HG03378 (cell line): ENCODE results near the gene DPP6.
"Not testable (repeated sequence)": the region's sequence is repeated elsewhere in the genome, so short reads cannot be mapped to it uniquely, and the experiment has no call there.

ENCODE experiments used
- ATAC-seq: cut with Tn5 transposase; IDR thresholded peaks from one replicate; pipeline ENCODE4 v1.9.1; 2021; ENCODE audit warnings: mild to moderate bottlenecking, moderate library complexity; ENCODE audit not compliant: unreplicated experiment

DPP6 gene

DNA sequence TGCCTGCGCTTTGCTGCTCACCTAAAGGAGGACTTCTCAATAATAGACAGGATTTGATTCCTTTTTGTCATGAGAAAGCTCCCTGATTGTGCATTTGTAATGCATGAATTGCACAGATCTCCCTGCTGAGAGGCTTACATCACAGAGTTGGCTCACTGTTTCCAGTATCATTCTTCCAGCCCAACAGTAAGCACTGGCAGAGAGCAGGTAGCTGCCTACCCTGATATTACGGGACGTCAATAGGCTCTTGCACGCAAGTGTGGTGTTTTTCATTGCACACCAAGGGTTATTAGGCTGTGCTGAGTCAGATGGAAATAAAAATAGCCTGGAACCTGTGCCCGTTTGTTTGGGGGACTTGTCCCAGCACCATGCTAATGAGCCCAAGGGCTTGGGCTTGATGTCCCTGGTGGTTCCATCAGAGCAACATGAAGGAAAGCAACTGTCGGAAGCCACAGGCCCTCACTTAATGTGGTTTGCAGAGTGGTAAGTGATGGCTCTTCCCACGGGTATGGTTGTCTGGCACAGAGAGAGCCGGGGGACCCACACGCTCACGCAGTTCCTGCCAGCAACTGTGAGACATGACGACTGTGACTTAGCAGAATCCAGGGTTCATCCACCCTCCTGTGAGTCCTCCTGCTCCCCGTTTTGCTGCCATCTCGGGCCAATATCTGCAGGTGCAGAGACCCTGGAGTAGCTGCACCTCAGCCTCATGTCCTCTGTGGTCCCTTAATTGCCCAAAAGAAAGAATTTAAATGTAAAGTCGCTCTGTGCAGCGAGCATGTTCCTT lies 20.4 kb downstream of the DPP6 start:
- ATAC-seq: not testable (repeated sequence)

DNA sequence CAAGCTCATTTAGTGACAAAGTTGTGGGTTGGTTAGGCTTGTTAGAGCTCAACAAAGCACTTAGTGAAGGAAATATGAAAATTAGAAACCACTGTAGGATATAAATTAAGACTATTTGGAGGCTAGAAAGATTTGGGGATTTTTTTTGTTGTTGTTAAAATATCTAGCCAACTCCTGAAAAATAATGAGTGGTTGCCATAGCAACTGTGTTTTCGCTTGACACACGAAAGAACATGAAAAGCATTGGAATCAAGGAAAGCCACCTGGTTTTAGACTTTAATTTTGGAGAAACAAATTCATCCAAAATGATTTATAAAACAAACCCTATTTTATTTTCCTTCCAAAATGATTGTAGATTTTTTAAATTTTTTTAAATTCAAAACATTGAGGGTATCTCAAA lies 26.3 kb downstream of the DPP6 start:
- ATAC-seq: not testable (repeated sequence)

DNA sequence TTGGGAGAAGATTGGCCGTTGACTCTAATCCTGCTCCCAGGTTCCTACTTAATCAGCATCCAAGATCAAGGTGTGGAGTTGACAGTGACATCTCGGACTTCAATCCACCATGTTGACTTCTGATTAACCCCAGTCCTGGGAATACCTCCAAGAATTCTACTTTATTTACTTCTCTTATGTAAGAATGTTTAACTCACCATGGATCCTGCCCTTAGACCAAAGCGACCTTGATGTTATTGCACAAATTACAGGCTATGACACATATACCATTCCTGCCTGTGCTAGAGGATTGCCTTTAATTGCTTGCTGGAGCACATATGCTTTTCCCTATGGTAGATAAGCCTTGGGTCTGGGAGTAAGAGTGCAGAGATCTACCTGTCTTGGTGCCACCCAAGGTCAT lies 28.1 kb downstream of the DPP6 start:
- not testable (repeated sequence) for ATAC-seq

DNA sequence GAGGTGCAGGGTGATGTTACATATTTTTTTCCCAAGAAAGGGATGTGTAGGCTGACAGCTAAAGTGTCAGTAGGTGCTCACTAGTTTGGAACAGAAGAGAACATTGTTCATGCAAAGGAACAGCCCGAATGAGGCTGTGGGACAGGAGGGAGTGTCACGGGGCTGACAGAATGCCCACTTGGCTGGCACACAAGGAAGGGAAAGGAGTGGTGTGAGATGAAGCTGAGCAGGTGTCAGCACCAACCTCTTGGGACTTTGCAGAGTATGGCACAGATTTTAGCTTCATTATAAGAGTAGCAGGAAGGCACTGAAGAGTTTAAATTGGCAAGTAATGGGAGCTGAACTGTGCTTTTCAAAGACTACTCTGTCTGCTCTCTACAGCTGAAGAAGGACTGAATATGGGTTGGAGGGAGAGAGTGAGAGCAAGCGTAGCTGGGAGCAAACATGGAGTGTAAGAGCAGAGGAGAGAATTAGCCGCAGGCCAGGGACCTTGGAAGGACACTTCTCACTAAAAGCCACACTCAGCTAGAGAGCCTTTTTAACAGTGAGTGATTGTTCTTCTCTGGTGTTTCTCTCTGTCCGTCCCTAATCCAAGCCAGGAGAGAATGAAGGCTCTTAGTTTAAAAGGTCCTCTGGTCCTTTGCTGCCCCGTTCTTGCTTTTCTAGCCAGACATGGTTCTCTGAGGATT lies 35.0 kb downstream of the DPP6 start:
- not testable (repeated sequence) for ATAC-seq

DNA sequence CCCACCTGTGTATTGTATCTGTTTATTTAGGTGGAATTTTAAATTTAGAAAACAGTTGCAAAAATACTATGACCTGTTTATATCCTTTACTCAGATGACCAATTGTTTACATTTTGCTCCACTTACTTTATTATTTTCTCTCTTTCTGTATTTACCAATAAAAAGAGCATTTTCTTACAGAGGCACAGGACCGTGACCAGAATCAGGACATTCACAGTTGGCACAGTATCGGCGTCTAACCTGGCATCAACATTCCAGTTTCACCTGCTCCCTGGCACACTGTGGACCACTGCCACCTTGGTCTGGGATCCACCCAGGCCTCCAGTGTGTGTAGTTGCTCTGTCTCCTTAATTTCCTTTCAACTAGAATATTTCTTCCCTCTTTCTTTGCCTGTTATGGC lies 39.9 kb downstream of the DPP6 start:
- ATAC-seq: not testable (repeated sequence)

DNA sequence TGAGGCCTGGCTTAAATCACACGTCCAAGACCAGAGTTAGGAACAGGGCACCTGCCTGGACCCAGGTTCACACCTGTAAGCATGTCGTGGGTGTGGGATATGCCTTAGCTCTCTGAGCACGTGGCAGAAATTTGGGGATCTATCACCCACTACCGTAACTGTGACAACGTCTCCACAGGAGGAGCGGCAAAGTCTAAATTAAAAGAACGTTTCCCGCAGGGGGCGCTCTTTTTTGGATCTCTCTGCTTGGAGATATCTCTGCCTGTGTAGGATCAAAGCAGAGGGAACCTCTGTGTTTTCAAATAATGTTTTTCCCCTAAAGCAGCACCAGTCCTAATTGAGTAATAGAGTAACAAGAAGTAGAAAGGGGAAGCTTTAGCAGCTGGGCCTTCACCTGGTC lies 43.0 kb downstream of the DPP6 start:
- ATAC-seq: not testable (repeated sequence)

DNA sequence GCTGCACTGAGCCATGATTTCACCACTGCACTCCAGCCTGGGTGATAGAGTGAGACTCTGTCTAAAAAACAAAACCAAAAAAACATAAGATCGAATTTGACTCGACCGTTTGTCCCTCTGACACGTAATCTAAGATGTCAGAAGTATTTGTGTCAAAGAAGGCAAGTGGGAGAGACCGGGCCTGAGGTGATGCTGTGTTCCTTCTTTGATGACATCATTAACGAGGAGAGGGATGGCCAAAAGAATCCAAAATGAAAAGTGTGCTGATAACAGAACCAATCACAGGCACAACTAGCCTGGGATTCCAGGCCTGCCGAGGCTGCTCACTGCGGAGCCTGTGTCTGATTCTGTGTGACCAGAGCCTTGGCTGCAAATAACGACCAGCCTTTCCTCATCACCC lies 52.9 kb downstream of the DPP6 start:
- ATAC-seq: not testable (repeated sequence)

DNA sequence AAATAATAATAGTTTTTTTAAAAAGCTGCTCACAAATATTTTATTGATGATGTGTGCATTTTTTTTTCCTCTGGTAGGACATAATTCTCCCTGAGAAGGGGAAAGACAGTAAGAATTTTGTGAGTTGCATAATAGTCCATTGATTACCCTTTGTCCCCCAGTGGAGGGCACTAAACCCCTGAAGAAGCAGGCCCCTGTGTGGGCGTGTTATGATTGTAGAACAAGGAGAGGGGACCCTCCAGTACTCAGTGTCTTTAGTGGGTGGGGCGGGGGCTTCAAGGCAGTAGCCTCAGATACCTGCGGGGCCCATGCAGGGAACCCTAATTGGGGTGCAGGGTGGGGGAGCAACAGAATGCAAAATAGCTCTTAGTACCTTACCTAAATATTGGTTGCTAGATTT lies 57.4 kb downstream of the DPP6 start:
- not testable (repeated sequence) for ATAC-seq

DNA sequence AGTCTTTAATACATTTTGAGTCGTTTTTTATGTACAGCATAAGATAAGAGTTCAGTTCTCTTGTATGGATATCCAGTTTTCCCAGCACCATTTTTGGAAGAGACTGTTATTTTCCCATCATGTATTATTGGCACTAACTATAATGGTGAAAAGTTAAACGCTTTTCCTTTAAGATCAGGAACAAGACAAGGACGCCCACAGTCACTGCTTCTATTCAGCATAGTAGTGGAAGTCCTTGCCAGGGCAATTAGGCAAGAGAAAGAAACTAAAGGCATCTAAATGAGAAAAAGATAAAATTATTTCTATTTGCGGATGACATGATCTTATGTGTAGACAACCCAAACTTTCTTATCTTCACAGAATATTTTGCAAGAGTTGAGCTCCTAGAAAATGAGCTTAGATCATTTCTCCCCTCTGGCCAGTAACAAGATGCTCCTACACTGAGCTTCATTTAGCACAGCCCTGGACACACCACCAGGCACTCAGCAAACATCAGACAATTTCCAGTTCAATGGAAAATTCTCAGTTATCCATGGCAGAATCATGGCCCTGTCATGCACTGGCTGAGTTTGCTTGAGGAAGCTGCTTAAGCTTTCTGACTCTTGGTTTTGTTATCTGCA lies 61.6 kb downstream of the DPP6 start:
- ATAC-seq: not testable (repeated sequence)

DNA sequence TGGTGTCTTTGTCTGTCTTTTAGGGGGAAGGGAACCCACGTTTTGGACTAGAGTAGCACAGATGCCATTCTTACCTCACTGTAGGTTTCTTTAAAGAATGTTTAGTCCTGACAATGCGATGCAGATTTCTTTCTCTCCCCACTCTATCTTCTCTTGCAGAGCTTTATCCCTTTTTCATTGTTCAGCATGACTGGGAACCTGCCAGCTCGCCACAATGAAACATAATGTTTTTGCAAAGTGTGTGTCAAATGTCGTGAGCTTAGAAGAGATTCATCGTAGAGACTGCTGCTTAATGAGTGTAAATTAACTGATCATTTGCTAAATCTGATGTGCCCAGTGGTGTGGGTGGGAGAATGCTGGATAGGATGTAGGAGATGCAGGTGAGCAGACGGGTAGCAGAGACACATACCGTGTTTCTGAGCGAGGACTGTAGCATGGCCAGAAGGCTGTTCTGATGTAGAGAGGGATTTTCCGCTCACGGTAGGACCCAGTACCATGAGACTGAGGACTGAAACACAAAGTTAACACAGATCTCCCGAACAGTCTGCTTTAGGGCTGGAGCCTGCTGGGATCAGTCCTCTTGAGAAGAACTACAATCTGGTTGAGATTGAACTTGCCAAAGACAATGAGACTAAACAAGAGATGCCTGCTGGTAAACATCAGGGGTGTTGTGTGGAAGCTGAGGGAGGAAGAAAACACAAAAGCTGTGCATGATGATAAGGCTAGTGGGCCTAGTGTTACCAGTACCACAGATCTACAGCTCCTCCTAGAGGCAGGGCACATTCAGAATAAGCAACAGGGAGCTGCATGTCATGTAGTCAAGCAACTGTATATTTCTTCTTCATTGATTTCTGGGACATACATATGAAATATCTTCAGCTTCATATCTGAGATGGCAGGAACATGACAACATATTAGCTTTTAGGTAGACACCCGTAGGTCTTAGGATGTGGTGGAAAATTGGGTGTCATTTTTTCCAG lies 65.5 kb downstream of the DPP6 start:
- not testable (repeated sequence) for ATAC-seq

DNA sequence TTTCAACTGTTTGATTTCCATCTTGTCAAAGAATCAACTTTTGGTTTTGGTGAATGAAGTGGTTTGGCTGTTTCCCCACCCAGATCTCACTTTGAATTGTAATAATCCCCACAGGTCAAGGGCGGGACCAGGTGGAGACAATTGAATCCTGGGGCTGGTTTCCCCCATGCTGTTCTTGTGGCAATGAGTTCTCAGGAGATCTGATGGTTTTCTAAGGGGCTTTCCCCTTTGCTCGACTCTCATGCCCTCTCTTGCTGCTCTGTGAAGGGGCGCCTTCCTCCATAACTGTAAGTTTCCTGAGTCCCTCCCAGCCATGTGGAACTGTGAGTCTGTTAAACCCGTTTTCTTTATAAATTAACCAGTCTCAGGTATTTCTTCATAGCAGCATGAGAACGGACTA lies 68.6 kb downstream of the DPP6 start:
- not testable (repeated sequence) for ATAC-seq

DNA sequence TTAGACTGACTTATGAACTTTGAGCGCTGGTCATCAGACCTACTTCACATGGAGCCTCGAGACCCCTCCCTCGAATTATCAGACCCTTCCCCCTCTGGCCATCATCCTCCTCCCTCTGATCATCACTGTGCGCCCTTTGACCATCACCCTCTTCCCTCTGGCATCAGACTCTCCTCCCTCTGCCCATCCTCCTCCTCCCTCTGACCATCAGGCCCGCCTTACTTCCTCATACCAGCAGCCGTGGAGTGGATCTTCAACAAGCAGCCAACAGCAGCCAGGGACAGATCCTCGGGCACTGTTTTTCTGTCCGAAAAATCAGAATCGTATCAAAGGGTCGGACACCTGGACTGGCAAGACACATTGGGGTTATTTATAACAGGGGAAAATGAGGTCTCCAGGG lies 70.5 kb downstream of the DPP6 start:
- ATAC-seq: not testable (repeated sequence)

DNA sequence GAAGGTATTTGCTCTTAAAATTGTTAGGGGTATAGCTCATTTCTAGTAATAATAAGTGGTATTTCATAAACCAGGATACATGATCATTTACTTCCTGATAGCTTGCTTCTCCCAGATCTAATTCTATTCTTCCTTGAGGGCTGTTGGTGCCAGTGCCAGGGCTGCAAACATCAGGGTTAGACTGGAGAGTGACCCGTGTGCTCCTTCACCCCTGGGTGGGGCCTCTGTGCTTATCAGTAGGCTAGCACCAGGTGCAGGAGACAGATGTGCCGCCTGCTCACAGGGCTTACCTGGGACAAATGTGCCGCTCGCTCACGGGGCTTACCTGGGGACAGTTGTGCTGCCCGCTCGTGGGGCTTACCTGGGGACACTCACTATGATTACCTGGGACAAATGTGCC lies 71.2 kb downstream of the DPP6 start:
- ATAC-seq: not testable (repeated sequence)

DNA sequence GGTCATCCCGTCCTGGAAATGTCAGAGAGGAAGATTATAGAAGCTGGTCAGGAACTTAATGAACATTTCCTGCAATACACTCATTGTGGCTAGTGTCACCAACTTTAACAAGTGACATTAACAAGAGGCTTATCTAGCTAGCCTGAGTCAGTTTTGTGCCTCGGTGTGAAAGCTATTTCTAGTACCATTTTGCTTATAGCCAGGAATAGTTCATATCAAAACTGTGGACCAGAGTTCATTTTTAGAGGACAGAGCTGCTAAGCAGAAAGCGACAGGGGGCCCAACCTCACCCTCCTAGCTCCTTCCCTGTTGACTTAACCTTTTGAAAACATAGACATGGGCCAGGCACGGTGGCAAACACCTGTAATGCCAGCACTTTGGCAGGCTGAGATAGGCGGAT lies 76.9 kb downstream of the DPP6 start:
- not testable (repeated sequence) for ATAC-seq

DNA sequence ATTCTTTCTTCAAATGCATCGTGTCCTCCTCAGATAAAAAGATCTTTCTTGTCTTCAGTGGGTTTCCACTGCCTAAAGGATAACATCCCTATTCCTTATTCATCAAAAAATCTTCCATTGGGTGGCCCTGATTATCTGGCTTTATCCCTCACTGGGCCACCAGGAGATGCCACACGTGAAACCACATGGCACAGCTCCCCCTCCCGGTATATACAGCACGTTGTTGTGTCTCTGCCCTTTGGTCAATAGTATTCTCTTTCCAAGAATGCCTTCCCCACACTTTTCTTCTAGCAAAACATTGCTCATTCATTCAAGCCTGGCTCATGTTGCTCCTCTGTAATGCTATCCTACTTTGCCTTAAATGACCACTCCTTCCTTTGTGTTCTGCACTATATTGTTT lies 80.4 kb downstream of the DPP6 start:
- ATAC-seq: not testable (repeated sequence)

DNA sequence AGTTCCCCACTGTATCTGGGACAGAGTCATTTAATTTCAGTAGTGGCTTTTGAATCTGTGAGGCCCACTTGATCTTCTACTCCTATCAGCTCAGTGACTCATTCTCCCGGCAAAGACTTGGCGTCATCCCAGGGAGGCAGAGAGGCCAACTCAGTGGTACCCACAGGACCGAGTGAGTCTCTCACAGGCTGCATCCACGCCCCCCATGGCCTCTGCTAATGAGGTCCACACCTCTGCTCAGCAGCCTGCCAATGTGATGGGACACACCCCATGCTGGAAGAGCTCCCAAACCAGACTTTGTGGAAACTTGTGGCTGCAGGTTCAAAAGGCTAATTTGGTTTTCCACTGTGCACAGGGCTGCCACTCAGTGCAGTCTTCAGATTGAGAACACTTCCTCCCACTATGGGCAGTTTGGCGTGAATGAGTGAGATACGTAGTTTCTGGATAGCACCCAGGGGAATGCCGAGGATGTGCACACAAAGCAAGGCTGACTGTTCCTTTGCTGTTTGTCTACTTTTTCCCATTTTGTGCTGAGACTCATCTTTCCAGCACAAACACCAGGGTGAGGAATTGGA lies 81.6 kb downstream of the DPP6 start:
- not testable (repeated sequence) for ATAC-seq

DNA sequence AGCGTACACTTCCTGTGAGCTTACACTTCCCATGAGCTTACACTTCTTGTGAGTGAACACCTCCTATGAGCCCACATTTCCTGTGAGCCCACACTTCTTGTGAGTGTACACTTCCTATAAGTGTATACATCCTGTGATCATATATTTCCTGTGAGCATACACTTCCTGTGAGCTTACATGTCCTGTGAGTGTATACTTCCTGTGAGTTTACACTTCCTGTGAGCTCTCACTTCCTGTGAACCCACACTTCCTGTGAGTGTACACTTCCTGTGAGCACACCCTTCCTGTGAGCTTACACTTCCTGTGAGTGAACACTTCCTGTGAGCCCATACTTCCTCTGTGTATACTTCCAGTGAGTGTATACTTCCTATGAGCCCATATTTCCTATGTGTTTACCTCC lies 82.5 kb downstream of the DPP6 start:
- not testable (repeated sequence) for ATAC-seq

DNA sequence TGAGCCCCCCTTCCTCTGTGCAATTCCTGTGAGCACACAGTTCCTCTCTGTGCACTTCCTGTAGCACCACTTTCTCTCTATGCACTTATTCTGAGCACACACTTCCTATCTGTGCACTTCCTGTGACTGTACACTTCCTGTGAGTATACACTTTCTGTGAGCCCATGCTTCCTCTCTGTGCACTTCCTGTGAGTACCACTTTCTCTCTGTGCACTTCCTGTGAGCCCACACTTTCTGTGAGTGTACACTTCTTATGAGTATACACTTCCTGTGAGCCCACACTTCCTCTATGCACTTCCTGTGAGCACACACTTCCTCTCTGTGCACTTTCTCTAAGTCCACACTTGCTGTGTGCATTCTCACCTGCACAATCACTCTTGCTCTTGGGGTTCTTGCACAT lies 83.4 kb downstream of the DPP6 start:
- ATAC-seq: not testable (repeated sequence)

DNA sequence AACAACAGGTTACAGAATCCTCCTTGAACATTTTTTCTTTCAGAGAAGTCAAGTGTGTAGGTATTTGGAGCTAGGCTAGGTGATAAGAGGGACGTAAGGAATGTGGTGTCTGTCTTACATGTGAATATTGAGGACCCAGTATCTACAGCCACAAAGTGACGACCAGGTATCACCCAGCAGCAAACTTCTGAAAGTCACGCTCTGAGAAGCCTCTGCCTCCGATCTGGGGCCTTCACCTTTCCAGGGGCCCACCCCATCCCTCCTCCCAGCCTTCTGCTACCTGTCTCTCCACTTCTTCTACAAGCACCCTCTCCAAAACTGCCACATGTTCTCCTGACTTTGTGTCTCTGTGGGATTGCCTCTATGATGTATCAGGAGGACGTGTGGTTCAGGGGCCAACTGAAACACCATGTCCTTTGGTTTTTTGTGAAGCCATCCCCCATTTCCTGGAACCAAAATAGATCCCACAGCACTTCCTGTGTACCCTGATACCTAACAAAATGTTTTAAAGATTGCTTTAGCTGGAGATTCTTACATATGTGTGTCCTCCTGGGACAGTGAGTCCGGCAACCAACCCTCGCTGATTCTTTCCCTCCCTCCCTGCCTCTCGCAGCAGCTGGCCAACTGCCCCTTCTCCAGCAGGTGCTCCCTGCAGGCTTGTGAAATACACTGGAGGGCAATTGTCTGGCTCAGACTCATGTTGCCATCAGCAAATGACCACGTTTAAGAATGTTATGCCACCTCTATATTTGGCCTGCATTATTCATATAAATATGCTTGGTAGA lies 93.9 kb downstream of the DPP6 start:
- ATAC-seq: not testable (repeated sequence)

DNA sequence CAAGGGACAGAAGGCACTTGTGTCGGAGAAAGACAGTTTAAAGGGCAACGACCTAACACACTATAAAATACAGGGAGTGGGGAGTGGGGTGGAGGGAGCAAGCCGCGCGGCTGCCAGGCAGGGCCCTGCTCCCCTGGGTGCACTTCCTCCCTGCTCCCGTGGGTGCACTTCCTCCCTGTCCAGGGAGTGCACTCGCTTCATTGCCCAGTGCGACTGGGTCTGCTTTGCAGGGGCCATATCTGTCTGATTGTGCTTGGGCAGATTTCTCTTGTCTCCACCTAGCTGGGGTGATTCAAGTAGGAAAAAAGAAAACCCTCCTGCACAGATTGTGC lies 94.5 kb downstream of the DPP6 start:
- not testable (repeated sequence) for ATAC-seq
